Renal pelvis (tissue), 12 donors: Measurements from ENCODE around the gene P3R3URF. TPM values are rescaled to one million over a fixed set of nuclear protein-coding genes. Genes with fewer than 3 reads are reported as not detected.
"Not testable (repeated sequence)": the region's sequence is repeated elsewhere in the genome, so short reads cannot be mapped to it uniquely, and the experiment has no call there.

Source experiments
- DNase-seq: peaks from one replicate; pipeline ENCODE4 v3.0.0-alpha.2; 2013
- long read RNA-seq, 16 experiments: transcript quantifications; one replicate each; lab custom pipeline, GENCODE V29; 2026
- polyA plus RNA-seq, 3 donors: library from polyadenylated mRNA; unstranded; fragments of 120-200 nt; gene quantifications; one replicate each; pipeline ENCODE4 v1.2.1, GENCODE V29; 2013; ENCODE audit not compliant: insufficient read length in 3 of 3

P3R3URF gene
- polyA plus RNA-seq: not detected
- long read RNA-seq, donor 1: 0 reads
- long read RNA-seq, donor 2: 0 reads
- long read RNA-seq, donor 3: 0 reads
- long read RNA-seq, donor 4: 0 reads
- long read RNA-seq, donor 5: 0 reads
- long read RNA-seq, donor 6: 0 reads
- long read RNA-seq, donor 7: 0 reads
- long read RNA-seq, donor 8: 0 reads
- long read RNA-seq, donor 9: 0 reads
- long read RNA-seq, donor 10: 0 reads
- long read RNA-seq, donor 11: 0 reads
- long read RNA-seq, donor 12: 0 reads
- long read RNA-seq, donor 13: 0 reads
- long read RNA-seq, donor 14: 0 reads
- long read RNA-seq, donor 15: 0 reads
- long read RNA-seq, donor 16: 0 reads

DNA sequence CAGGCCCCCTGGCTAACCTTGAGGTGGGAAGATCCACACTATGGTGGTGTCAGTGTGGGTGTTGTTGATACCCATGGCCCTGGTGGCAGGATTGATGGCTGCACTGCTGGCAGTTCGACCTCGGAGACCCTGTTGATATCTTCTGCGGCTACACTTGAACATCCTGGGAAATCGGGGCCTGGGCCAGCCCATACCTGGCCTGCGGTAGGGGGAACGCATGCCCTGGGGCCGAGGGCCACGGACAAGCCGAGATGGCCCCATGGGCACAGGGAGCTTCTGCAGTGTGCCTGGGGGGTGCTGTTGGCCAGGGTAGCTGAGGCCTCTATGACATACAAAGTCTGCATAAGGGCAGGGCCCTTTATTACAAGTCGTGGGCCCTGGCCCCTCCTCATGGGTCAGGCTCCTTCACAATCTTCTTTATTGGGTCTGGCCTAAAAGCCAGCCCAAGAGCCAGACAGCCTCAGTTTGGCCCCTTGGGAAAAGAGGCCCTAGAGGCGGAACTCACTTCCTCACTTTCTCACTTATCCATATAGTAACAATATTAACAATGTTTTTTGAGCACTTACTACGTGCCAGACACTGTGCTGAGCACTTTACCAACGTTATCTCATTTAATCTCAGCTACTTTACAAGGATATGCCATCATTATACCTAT lies at the start of gene P3R3URF:
Gene P3R3URF (minus strand): TSS at position 278 of the 655 bp plus-strand sequence. CDS start 17 bp downstream, at position 261.
- DNase-seq: no peak

DNA sequence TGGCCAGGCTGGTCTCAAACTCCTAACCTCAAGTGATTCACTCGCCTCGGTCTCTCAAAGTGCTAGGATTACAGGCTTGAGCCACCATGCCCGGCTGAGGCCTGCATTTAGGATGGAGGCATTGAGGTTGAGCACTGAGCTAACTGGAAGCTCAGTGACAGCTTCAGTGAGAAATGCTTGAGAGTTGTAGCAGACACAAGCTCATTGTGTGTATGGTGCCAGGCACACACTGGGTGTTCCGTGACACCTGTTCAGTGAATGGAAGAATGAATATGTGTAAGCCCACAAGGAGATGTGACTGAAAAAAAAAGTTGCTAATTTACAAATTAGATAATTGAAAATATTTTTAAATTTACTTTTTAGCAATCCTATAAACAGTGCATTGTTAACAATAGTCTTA lies 48.7 kb upstream of the P3R3URF start:
- no peak for DNase-seq

DNA sequence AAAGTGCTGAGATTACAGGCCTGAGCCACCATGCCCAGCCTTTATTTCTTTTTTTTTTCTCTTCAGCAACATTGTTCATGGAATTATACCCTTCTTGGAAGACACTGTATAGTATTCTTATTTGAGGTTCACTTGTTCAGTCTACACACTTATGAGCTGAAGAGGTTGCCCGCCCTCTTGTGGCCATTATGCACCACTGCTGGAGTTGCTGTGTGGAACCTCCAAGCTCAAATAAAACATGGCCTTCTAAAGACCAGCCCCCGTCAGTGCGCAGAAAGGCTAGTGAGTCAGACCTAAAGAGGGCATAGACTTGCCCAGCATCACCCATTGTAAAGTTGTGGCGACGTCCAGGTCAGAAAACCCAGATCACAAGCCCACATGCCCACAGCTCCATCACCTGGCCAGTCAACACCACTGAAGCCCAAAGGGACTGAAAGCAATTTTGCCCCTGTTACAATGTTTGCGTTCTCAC lies 47.2 kb upstream of the P3R3URF start:
- DNase-seq: peak; percentile 79

DNA sequence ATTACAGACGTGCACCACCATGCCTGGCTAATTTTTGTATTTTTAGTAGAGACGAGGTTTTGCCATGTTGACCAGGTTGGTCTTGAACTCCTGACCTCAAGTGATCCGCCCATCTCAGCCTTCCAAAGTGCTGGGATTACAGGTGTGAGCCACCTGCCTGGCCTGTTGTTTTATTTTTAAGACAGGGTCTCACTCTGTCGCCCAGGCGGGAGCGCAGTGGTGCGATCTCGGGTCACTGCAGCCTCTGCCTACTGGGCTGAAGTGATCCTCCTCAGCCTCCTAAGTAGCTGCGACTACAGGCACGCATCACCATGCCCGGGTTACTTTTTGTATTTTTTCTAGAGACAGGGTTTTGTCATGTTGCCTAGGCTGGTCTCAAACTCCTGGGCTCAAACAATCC lies 46.8 kb upstream of the P3R3URF start:
- DNase-seq: not testable (repeated sequence)

DNA sequence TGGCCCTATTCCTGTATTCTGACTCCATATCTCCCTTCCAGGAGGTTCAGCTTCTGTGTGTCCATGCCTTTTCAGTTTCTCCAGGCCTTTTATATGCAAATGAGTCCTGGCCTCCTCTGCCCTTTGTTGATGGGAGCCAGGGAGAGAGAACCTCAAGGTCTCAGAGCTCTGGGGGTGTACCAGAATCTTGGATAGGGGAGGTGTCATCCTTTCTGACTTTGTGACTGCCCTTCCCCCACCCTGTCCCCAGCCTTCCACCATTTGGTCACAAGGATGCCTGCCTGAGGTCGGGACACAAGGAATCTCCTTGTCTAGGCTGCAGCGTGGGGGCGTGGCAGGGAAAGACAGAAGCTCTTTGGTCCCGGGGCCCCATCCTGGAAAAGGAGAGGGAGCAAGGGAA lies 45.5 kb upstream of the P3R3URF start:
- DNase-seq: no peak

- no peak for DNase-seq
Measured at GRCh38 chr1:46220808-46221207, 44.5 kb upstream of the P3R3URF start.

DNA sequence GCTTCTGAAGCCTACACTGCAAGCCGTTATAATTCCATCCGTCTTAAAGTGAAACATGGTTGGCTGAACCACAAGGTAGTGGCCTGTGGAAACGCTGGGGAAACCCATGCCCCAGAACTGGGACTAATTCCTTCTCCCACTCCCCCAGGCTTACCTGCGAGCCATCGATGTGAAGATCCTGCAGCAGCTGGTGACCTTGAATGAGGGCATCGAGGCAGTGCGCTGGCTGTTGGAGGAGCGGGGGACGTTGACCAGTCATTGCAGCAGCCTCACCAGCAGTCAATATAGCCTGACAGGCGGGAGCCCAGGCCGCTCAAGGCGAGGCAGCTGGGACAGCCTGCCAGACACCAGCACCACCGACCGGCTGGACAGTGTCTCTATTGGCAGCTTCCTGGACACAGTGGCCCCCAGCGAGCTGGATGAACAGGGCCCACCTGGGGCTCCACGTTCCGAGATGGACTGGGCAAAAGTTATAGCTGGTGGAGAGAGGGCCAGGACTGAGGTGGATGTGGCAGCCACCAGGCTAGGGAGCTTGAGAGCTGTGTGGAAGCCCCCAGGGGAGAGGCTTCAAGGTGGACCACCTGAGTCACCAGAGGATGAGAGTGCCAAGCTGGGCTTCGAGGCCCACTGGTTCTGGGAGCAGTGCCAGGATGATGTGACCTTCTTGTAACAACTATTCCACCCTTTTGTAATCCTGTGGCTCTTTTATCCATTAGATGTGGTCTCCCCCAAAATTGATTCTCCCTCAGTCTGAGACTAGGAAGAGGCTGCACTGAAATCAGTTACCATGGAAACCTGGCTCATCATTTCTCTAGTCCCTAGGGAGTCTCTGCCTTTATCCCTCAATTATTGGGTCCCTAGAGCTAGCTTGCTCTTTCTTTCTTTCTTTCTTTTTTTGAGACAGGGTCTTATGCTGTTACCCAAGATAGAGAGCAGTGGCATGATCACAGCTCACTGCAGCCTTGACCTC lies 43.5 kb upstream of the P3R3URF start:
- no peak for DNase-seq

- DNase-seq: no peak
Measured at GRCh38 chr1:46218443-46218842, 42.2 kb upstream of the P3R3URF start.

DNA sequence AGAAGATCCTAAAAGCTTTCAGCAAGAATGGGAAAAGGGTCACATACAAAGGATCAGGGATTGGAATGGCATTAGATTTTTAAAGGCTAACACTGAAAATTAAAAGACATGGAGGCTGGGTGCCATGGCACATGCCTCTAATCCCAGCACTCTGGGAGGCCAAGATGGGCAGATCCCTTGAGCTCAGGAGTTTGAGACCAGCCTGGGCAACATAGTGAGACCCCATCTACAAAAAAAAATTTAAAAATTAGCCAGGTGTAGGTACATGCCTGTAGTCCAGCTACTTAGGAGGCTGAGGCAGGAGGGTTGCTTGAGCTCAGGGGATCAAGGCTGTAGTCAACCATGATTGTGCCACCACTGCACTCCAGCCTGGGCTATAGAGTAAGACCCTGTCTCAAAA lies 39.2 kb upstream of the P3R3URF start:
- no peak for DNase-seq

- DNase-seq: no peak
Measured at GRCh38 chr1:46211051-46211450, 34.8 kb upstream of the P3R3URF start.

DNA sequence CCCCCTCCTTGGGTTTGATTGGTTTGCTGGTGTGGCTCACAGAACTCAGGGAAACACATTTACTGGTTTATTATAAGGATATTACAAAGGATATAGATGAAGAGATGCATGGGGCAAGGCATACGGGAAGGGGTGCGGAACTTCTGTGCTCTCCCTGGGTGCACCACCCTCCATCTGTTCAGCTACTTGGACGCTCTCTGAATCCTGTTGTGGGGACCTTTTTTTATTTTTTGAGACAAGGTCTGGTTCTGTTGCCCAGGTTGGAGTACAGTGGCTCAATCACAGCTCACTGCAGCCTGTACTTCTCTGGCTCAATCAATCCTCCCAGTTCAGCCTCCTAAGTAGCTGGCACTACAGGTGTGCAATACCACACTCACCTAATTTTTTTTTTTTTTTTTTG lies 34.3 kb upstream of the P3R3URF start:
- no peak for DNase-seq

DNA sequence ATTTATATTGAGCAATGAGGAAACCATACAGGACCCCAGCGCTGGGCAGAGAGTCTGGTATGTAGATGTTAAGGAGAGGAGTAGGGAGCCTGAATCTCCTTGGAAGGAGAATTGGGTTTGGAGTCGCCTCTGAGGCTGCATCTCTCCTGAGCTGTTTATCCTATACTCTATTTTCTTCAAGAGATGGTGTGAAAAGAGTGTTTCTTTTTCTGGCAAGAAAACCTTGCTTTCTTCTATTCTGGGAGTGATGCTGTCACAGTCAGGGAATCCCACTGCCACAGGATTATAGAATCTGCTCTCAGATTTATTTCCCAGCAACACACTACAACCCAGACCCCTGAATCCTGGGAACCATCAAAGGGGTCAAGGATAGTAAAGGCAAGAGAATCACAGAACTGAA lies 30.1 kb upstream of the P3R3URF start:
- no peak for DNase-seq

DNA sequence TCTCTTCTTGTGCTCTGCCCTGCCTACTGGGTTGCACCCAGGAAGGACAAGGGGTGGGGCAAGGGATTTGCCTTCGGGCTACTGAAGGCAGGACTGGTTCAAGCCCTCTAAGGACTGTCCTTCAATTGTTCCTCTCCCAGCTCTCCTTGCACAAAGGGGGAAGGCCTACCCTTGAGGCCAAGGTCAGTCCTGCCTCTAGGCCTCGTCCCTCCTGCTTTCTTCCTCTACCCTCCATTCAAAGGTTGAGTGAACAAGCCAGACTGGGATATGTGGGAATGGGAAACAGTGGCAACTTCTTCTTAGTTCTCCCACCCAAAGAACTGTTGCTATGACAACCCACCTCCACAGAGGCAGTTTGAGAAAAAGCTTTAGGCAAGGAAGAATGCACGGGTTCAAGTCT lies 29.5 kb upstream of the P3R3URF start:
- no peak for DNase-seq

GRCh38 chr1:46205141-46205540 lies 28.9 kb upstream of the P3R3URF start:
- DNase-seq: no peak

GRCh38 chr1:46204406-46204742 lies 28.1 kb upstream of the P3R3URF start:
- DNase-seq: no peak

DNA sequence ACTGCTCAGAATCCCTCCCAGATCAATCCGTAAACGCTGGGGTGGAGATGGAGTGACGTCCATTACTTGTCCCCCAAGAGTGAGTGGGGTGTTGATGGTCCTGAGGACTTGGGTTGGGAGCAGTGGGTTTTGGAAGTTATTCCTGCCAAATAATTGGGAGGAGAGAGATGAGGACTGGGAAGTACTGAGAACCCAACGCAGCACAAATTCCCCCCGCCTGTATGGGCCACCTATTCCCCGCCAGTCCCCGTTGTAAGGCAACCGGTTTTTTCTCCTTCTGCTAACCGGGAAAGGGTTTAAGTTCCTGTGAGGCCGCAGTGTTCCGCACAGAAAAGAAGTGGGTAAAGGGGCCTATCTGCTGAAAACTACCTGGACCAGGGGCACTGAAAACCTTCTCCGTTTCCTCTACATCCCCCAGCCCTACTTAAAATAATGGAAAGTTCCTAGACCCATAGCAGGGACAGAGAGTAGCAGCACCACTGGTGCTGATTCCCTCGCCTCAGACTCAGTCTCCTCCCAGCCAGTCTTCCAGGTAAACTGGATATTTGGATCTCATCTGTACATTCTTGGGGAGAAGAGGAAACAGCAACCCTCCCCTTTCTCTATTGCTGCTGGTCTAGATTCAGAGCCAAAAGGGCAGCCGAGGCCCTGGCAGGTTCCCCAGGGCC lies 27.6 kb upstream of the P3R3URF start:
- no peak for DNase-seq

GRCh38 chr1:46199233-46199749 lies 23.0 kb upstream of the P3R3URF start:
- no peak for DNase-seq

- peak; percentile 67 for DNase-seq
Measured at GRCh38 chr1:46197964-46198811, 21.9 kb upstream of the P3R3URF start, which contains the start of gene POMGNT1. POMGNT1 (minus strand) TSS chr1:46198434; CDS start chr1:46197821, 613 bp downstream.

- no peak for DNase-seq
Measured at GRCh38 chr1:46197560-46197963, 21.3 kb upstream of the P3R3URF start.

DNA sequence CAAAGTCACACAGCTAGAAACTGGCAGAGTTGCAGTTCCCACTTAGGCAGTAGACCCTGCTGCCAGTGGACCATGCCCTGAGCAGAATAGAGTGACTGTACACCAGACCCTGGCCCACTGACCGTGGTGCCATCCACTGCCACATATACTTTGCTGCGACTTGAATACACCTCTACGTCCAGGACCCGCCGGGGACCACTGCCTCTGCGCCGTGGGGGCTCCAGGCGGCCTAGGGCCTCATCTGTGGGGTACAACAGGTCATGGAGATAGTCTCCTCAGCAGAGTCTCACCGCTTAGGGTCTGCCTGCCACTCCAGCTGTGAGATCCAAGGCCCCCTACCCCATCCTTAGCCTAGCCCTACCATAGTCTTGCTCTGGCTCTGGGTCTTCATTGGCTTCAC lies 20.3 kb upstream of the P3R3URF start:
- DNase-seq: no peak
